Endothelial cell (in vitro differentiated cells): ENCODE data around the gene NPY1R. TPM values are rescaled to one million over a fixed set of nuclear protein-coding genes. Genes with fewer than 3 reads are reported as not detected.

ENCODE experiments used
- DNase-seq: peaks from one replicate; pipeline ENCODE4 v3.0.0; 2021; ENCODE audit warnings: low spot score
- H3K27ac Mint-ChIP-seq: one replicate; pipeline ENCODE4 v1.8.0; 2021; ENCODE audit warnings: mixed read lengths, inconsistent platforms; ENCODE audit not compliant: unreplicated experiment
- H3K27me3 Mint-ChIP-seq: one replicate; pipeline ENCODE4 v1.8.0; 2021; ENCODE audit warnings: mild to moderate bottlenecking, moderate library complexity, mixed read lengths, inconsistent platforms; ENCODE audit not compliant: unreplicated experiment
- H3K36me3 Mint-ChIP-seq: one replicate; pipeline ENCODE4 v1.8.0; 2021; ENCODE audit warnings: mild to moderate bottlenecking, low read depth, mixed read lengths, inconsistent platforms; ENCODE audit not compliant: unreplicated experiment
- H3K4me1 Mint-ChIP-seq: one replicate; pipeline ENCODE4 v1.8.0; 2021; ENCODE audit warnings: mild to moderate bottlenecking, mixed read lengths, inconsistent platforms; ENCODE audit not compliant: unreplicated experiment
- H3K4me3 Mint-ChIP-seq: one replicate; pipeline ENCODE4 v1.8.0; 2021; ENCODE audit warnings: mild to moderate bottlenecking, mixed read lengths, inconsistent platforms; ENCODE audit not compliant: unreplicated experiment
- H3K9me3 Mint-ChIP-seq: one replicate; pipeline ENCODE4 v1.8.0; 2021; ENCODE audit warnings: mixed read lengths, inconsistent platforms; ENCODE audit not compliant: unreplicated experiment
- total RNA-seq: library from RNA; stranded (reverse); fragmentation: NEBNext Ultra II Directional; extraction: Animal tissue kit (Norgen Biotek cat#: 25700); gene quantifications from one replicate; pipeline ENCODE4 v1.2.1, GENCODE V29; 2021; ENCODE audit not compliant: unreplicated experiment
- TF ChIP-seq, protein P1 (sequence below): fragments of 200-600 bp; sonication (generic); IDR thresholded peaks from one replicate; pipeline ENCODE4 v1.5.0; 2021; ENCODE audit warnings: antibody characterized with exemption; ENCODE audit not compliant: unreplicated experiment

The NPY1R gene
- total RNA-seq, 1 donor from 2014 or later: 2.6 TPM

DNA sequence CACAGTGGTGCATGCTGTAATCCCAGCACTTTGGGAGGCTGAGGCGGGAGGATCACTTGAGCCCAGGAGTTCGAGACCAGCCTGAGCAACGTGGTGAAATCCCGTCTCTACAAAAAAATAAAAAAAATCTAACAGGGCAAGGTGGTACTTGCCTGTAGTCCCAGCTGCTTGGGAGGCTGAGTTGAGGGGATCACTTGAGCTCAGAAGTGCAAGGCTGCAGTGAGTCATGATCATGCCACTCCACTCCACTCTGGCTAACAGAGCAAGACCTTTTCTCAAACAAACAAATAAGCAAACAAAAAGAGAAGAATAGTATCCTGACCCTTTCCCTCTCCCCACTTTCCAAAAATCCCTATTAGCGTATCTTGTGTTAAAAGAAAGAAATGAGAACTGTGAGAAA, 52.7 kb downstream of the NPY1R start:
- Mint-ChIP-seq H3K36me3 (no peaks in the 10 kb centered on the region), H3K4me3 (no peak overlapping the region), H3K27ac (no peak overlapping the region), H3K9me3 (no peaks in the 10 kb centered on the region), H3K4me1 (no peaks in the 10 kb centered on the region), H3K27me3 (no peaks in the 10 kb centered on the region)
- no peak for DNase-seq
- TF ChIP-seq, protein P1, sequence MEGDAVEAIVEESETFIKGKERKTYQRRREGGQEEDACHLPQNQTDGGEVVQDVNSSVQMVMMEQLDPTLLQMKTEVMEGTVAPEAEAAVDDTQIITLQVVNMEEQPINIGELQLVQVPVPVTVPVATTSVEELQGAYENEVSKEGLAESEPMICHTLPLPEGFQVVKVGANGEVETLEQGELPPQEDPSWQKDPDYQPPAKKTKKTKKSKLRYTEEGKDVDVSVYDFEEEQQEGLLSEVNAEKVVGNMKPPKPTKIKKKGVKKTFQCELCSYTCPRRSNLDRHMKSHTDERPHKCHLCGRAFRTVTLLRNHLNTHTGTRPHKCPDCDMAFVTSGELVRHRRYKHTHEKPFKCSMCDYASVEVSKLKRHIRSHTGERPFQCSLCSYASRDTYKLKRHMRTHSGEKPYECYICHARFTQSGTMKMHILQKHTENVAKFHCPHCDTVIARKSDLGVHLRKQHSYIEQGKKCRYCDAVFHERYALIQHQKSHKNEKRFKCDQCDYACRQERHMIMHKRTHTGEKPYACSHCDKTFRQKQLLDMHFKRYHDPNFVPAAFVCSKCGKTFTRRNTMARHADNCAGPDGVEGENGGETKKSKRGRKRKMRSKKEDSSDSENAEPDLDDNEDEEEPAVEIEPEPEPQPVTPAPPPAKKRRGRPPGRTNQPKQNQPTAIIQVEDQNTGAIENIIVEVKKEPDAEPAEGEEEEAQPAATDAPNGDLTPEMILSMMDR: no peak

DNA sequence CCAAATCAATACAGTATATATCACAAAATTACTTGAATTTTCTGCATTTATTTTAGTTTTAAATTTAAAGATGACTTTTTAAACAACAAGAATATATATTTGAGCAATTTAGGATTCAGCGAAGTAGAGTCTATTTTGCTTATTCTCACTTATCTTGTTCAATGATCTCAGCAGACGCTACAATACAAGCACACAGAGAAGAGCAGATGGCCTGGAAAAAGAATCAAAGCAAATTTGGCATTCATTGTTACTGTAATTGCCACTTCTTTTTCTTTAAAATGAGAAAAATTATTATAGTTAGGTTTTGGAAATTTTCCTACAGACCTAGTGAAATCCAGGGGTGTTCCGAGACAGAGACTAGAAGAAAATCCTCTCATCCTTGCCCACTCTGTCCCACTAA, 57.5 kb downstream of the NPY1R start:
- no peak for DNase-seq
- TF ChIP-seq, protein P1: no peak
- H3K4me1 Mint-ChIP-seq: peaks cover 2% of the 10 kb centered on the region
- H3K27me3 Mint-ChIP-seq: no peaks in the 10 kb centered on the region
- no peak overlapping the region for H3K27ac Mint-ChIP-seq
- no peaks in the 10 kb centered on the region for H3K9me3 Mint-ChIP-seq
- H3K4me3 Mint-ChIP-seq: no peak overlapping the region
- no peaks in the 10 kb centered on the region for H3K36me3 Mint-ChIP-seq

Other genes starting within 250 kb of the NPY1R start
- 14.8 TPM for gene NAF1, start 165.7 kb downstream of the NPY1R start, total RNA-seq
- 0.38 TPM for gene NPY5R, start 11.3 kb upstream of the NPY1R start, total RNA-seq
- gene TKTL2, start 141.2 kb upstream of the NPY1R start, total RNA-seq: not detected
- 19.0 TPM for gene TMA16, start 162.1 kb upstream of the NPY1R start, total RNA-seq